Germinal center (tissue), 1 donor: Measurements from ENCODE around the gene IQSEC3.
"Not testable (repeated sequence)": the region's sequence is repeated elsewhere in the genome, so short reads cannot be mapped to it uniquely, and the experiment has no call there.

Experiments
- DNase-seq: peaks from one replicate; pipeline ENCODE4 v3.0.0; 2012; ENCODE audit warnings: mixed read lengths, low spot score

IQSEC3 gene

DNA sequence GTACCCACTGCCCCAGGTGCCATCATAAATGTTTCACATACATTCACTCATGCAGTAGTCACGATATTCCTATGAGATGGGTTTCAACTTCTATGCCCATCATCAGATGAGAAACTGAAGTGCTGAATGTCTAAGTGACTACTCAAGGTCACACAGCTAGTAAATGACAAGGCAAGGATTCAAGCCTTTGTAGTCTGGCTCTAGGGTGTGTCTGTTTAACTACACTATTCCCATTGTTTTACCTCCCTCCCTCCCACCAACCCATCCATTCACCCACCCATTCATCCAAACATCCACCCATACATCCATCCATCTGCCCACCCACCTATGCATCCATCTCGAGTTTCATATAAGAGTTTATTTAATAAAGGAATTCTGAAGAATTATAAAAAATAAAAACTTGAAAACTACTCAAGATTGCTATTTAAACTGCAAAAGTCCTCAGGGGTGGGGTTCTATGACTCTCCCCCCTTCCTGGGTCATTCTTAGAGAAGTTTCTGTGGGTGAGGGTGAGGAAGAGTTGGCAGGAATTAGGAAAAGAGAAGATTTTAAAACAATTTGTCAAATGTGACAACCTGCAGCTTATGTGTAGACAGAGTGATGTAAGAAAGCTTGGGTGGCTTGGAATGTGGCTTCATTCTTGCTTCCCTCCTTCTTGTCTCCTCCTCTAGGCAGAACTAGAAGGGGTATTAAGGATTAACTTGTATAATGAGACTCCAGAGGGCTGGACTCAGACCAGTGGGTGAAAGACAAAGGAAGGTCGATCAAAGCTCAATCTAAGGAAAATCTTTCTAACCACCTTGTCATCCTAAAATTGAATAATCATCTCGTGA lies 13.4 kb upstream of the IQSEC3 start:
- not testable (repeated sequence) for DNase-seq

DNA sequence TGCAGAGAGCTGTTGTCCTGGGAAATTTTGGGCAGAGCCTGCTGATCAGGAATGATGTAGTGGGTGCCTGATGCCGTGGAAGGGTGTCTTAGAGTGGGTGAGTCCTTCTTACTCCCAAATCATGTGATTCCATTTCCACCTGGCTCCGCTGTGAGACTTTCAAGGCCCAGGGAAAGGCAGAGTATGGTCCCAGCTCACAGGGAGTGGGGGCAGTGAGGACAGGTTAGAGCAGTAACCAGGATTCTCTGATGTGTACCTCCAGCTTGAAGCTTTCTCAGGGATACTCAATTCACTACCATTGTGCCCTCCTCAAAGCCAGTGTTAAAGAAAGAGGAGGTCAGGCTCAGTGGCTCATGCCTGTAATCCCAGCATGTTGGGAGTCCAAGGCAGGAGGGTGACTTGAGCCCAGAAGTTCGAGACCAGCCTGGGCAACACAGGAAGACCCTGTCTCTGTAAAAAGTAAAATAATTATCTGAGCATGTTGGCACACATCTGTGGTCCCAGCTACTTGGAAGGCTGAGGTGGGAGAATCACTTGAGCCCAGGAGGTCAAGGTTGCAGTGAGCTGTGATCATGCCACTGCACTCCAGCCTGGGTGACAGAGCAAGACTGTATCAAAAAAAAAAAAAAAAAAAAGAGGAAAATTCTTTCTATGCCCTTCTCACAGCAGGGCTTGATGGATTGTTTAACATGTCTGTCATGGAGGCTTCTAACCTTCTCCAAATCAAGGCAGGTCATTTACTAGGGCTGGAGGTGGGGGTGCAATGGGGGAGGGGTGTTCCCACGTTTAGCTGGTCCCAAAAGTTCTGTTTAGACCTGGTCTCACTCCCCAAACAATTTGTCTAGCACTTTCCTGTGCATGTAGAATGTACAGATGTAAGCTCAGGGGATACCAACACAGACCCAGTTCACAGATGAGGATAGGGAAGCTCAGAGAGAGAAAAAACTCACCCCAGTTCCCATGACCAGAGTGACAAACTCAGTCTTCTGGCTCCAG lies 12.5 kb upstream of the IQSEC3 start:
- DNase-seq = no peak

DNA sequence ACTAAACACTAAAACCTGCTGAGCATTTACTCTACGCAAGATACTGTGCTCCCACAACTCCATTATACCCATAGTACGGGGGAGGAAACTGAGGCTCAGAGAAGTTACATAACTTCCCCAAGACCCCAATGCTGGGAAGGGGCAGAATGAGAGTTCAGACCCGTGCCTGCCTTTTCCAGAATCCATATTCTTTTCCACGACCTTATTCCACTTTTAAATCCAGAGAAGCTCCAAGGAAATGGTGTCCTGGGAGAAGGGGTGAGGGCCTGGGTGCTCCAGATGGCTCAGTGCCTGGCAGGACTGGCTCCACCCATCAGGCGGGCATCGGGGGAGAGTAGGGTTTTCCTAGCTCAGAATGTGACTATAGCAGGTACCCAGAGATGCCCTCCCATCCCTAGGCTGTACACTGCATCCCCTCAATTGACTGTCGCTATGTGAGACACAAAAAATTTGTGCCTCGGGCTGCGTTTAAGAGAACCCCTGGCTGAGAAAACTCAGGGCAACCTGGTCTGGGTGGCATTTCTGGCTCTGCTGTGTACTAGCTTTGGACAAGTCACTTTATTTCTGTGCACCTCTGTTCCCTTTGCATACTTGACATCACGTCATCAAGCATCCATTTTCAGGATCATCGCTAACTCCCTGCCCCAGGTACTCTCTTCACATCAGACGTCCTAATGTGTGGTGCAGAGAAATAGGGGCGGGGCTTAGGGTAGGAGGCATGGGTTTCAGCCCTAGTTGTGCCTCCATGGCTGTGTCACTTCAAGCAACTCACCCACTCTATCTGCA lies 11.6 kb upstream of the IQSEC3 start:
- DNase-seq = no peak

DNA sequence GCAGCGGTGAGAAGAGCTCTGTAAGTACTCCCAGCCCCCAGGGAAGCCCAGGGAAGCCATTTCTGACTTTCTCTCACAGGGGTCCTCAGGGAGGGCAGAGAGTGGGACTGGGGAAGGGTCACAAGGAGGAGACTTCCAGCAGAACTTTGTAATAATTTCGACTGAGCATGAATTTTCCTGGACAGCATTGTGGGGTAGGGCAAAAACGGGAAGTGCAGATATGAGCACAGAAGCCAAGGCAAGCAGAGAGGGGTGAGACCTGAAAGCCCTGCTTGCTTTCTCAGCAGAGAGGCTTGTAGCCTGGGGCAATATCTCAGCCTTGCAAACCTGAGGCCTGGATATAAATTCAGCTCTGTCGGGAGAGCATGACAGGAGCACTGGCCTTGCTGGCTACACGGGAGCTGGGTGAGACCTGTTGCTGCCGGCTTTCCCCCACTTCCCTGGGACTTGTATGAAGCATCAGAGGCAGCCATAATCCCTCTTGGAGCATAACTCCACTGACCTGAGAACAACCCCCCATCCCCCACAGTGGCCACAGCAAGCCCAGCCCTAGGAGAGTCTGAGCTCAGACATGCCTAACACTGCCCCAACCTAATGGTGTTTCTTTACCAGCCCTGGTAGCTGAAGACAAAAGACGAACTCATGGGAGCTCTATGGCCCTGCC lies 9.8 kb upstream of the IQSEC3 start:
- no peak for DNase-seq

DNA sequence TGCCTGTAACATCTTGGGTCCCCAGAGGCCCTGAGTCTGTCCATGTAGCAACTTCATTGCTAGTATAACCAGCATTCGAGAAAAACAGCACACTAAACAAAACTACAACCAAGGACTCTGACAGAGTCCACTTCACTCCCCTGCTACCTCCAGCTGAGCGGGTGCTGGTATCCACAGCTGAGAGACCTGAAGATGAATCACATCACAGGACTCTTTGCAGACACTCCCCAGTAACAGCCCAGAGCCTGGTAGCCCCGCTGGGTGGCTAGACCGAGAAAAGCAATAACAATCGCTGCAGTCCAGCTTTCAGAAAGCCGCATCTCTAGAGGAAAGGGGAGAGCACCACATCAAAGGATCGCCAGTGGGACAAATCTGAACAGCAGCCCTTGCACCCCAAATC lies 9.0 kb upstream of the IQSEC3 start:
- DNase-seq = no peak

DNA sequence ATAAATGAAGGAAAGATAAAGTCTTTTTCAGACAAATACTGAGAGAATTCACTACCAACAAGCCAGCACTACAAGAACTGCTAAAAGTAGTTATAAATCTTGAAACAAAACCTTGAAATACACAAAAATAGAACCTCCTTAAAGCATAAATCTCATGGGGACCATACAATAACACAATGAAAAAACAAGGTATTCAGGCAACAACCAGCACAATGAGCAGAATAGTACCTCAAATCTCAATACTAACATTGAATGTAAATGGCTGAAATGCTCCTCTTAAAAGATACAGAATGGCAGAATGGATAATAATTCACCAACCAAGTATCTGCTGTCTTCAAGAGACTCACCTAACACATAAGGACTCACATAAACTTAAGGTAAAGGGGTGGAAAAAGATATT lies 7.7 kb upstream of the IQSEC3 start:
- no peak for DNase-seq

DNA sequence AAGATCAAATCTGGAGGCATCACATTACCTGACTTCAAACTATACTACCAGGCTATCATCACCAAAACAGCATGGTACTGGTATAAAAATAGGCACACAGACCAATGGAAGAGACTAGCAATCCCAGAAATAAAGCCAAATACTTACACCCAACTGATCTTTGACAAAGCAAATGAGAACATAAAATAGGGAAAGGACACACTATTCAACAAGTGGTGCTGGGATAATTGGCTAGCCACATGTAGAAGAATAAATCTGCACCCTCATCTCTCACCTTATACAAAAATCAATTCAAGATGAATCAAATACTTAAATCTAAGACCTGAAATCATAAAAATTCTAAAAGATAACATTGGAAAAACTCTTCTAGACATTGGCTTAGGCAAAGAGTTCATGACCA lies 4.7 kb upstream of the IQSEC3 start:
- DNase-seq = not testable (repeated sequence)

DNA sequence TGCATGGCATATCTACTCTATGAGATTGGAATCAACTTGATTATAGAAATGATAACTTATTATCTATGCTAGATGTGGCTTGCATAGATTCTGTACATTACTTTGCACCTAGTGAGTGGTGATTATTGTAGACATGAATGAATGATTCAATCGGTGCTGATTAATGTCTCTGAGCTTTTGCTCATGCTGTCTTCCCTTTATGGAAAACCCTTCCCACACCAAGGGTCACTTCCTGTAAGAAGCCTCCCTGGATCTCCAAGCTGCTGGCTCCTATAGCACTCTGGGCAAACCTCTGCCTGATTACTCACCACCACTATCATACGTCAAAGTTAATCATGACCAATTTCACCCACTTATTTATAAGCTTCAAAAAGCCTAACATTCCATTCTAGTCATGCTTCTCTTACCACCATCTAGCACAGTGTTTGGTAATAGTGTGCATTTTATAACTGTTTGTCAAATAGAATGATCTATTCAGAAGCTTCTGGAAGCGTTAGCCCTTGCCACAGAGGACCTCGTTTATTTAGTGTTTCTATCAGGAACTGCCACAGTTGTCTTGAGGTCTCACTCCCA lies 990 bp upstream of the IQSEC3 start:
- DNase-seq = not testable (repeated sequence)

DNA sequence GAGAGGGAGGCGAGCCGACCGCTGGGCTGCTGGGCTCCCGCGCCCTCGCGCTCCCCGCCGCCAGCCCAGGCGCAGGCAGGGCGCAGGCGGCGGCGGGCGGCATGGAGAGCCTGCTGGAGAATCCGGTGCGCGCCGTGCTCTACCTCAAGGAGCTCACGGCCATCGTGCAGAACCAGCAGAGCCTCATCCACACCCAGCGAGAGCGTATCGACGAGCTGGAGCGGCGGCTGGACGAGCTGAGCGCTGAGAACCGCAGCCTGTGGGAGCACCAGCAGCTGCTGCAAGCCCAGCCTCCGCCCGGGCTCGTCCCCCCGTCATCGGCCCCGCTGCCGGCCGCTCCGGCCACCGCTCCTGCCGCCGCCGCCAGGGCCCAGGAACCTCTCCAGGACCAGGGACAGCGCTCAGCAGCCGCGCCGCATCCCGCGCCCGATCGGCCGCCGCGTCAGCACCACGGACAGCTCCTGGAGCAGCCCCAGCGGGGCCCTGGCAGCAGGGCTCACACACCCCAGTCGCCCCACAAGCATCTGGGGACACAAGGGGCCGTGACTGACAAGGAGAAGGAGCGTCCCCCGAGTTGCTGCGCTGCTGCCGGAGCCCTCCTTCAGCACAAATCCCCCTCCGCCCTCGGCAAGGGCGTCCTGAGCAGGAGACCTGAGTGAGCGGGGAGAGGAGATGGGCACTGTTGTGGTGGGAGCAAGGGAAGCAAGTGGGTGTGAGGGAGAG lies 376 bp downstream of the IQSEC3 start:
- not testable (repeated sequence) for DNase-seq

DNA sequence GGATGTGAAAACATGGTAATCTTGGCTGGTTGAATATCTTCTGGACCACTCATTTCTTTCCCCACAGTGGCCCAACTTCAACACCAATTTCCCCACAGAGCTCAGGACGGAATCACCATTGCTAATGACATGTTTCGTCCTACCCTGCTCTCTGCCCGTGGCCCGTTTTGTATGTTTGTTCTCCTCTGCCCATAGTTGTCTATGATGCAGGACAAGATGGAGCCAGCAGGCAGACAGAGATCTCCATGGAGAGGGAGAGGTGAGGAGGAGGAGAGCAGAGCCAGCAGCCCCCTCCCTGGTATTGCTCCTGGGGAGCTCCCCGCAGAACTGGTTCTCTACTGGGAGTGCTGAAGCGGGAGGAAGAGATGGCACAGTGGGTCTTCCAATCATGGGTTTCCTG lies 3.1 kb downstream of the IQSEC3 start:
- DNase-seq = not testable (repeated sequence)

DNA sequence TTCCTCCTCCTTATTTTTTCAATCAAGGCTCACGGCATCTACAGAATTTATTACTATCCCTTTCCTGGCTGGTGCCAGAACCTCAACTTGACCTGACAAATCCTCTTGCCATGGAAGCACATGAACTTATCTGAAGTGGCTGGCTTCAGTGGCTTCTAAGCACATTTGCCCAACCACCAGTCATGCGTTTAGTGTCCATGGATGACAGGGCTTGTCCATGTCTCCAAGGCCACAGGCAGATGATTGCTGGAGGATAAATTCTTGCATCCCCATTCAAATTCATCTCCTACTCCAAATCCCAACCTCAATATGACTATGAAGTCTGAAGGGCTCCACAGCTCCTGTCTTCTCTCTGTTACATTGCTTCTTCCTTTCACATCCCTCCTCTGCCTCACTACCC lies 4.0 kb downstream of the IQSEC3 start:
- not testable (repeated sequence) for DNase-seq

DNA sequence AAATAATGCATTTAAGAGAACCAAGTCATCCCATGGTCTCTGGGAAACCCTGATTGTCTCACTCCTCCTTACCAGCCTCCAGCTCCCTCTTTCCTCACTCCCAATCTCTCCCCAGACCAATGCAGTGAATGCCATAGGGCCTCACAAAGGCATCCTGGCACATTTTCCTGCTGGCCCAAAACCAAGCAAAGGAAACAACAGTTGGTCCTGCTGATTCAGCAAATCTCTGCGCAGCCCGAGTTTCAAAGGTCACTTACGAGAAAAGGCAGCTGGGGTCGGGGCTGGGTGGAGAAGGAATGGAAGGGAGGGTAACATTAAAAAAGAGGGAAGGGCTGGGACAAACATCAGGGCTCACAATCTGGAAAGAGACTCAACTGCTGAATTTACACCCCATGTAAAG lies 5.5 kb downstream of the IQSEC3 start:
- DNase-seq = not testable (repeated sequence)

DNA sequence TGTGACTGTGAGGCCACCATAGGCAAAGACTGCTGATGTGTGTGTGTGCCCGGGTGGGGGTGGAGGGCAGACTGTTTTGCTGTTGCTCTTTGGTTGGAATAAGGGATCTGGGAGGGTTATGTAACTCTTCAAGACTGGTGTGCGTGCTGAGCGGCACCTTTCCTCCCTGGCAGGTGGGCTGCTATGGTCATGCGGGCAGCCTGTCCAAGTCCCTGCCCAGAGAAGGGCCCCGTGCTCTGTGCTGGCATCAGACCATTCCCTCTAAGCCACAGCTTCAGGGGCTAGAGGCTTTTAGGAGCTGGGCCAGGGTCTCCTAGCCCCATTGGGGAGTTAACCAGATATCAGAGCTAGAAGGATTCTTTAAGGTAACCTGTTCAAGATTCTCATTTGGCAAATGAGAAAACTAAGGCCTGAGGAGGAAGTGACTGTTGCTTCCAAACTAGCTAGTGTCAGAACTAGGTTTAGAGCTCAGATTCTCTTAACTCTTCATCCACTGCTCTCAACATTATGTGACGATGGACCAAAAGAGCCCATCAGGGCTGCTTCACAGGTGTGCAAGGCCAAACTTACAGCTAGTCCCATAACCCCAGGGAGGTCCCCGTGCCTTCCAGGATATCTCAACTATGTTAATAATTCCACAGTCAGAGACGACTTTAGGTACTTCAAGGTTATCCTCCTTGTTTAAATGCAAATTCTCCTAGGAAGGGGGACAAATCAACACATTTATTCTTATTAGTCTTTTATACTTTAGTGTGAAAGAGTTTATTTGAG lies 8.0 kb downstream of the IQSEC3 start:
- DNase-seq = not testable (repeated sequence)

DNA sequence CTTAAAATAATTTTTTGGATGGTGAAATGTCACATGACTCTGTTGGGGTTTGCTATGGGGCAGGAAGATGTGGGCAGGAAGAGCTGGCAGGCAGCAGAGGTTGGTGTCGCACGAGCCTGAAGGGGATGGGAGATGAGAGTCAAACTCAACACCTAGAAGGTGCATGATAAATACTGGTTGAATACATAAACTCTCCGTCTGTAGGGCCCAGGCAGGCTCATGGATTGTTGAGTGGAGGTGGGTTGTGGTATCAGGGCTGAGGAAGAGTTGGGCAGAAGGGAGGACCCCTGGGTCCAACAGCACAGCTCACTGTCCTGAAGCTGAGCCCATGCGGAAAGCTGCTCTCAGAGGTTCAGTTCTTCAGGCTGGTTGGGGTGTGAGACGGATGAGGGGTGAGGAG lies 9.0 kb downstream of the IQSEC3 start:
- DNase-seq = not testable (repeated sequence)

DNA sequence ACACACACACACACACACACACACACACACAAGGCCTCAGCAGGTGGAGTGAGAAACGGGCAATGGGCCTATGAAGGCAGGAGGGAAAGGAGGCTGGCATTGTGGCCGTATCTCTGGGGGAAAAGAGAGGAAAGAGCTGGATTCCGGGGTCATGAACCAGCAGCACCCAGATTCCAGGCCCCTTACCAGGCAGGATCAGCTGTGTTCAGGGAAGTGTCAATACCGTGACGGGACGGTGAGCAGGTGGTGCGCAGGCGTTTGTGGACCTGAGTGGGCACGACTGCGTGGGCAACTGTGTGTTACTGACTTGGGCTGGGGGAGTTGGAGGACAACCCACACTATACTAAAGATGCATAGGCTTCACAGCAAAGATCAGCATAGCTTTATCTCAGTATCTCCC lies 9.5 kb downstream of the IQSEC3 start:
- DNase-seq = not testable (repeated sequence)

DNA sequence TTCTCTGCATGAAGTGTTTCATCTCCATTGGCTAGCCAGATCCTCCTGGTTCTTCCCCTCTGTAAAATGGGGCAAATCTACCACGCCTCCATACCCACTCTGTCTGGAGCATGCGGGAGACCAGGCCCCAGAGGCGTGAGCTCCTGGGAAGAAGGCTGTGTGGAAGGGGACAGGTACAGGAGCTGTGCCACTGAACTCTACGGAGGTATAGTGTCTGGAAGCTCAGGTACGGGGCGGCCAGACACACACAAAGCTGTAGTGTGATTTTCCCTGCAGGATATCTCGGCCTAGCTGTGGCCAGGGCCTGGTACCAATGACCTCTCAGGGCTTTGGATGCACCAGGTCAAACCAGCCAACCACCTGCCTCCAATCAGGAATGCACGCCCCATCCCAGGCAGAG lies 10.0 kb downstream of the IQSEC3 start:
- not testable (repeated sequence) for DNase-seq

DNA sequence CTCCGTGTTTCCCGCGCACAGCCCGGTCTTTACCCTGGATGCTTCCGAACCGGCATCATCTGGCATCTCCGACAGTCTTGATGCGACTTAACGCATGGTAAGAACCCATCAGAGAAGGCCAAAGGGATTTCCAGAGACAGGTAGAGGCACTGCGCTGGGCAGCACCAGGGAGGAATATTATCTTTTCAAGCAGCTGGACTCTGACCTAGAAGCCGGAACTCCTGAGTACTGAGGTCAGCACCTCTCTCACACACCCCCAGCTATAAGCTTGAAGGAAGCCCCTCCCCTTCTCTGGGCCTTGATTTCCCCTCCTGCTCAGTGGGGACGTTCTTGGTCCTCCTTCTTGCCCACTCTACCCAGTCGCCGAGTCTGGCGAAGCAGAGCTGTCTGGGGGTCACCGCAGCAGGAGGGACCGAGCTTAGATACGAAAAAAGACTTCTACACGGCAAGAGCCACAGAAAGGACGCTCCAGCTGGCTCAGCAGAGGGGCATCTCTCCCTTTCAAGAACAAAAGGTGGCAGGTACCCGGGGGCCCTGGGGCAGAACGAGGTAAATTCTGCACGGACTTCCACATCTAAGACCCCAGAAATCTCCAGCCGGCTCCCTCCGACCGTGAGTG lies 10.6 kb downstream of the IQSEC3 start:
- DNase-seq = not testable (repeated sequence)

DNA sequence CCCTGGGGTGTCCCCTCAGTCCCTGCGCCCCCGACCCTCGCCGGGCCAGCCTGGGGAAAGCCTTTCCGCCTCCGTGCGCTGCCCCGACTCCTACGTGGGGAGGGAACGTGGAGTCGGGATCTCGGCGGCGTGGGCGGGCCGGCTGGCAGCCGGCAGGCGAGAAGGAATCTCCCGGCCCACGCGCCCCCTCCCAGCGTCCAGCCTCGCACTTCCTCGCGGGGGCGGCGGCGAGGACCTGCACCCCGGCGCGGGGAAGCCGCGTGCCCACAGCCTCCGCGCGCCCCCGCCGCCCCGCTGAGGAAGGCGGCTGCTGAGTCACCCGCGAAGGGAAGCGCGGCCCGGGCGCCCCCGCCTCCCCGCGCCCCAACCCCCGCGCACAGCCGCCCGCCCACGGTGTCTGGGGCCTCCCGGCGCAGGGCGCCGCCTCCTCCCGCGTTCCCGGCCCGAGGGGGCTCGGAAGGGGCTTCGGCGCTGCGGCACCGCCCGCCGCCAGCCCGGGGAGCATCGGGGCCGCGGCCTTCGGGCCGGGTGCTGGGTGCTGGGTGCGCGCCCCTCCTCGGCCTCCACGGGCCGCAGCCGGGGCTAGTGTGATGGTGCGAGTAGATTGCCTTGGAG lies 11.3 kb downstream of the IQSEC3 start:
- DNase-seq = not testable (repeated sequence)

DNA sequence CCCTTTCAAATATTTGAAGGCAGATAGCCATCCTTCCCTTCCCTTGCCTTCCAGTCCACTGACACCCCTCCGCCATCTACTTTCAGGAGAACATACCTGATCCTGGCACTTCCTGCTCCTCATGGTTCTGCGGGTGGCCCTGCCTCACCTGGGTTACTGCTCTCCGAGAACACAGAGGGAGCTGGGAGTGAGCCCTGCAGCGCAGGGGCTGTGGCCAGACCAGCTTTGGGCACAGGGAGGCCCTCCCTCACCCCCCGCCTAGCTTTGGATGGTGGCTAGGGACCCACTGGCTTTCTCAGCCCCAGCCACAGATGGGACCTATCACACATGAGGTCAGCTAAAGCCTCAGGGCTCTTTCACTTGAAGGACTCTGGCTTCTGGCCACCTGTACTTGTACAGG lies 12.4 kb downstream of the IQSEC3 start:
- no peak for DNase-seq
